Gastrocnemius medialis (tissue), 4 donors: Measurements from ENCODE around the gene SLC1A7. TPM values are rescaled to one million over a fixed set of nuclear protein-coding genes. Genes with fewer than 3 reads are reported as not detected.

Source experiments
- ATAC-seq, 2 donors: fragments of 150-250 bp; one replicate each; pipeline ENCODE4 v1.9.1; 2016
- DNase-seq, 2 donors: peaks; one replicate each; pipeline ENCODE4 v3.0.0-alpha.2; 2019
- H3K27ac ChIP-seq, 4 donors: fragments of 200-600 bp; sonication (generic); 1 replicate in 1 of 4; 2 replicates in 3 of 4; pipeline ENCODE4 v1.5.1; 2016 to 2018; ENCODE audit warnings: mild to moderate bottlenecking in 2 of 4, moderate library complexity in 1 of 4
- H3K27me3 ChIP-seq, 3 donors: fragments of 200-600 bp; sonication (generic) in 2 of 3; 1 replicate in 1 of 3; 2 replicates in 2 of 3; pipeline versions ENCODE4 v1.5.1 to v1.6.0; 2016 to 2019; ENCODE audit warnings: mild to moderate bottlenecking in 1 of 3, moderate library complexity in 1 of 3
- H3K36me3 ChIP-seq, 2 donors: fragments of 200-600 bp; sonication (generic) in 1 of 2; one replicate each; pipeline ENCODE4 v1.5.1; 2017 to 2018
- H3K4me1 ChIP-seq, 2 donors: fragments of 200-600 bp; sonication (generic) in 1 of 2; one replicate each; pipeline ENCODE4 v1.5.1; 2016 to 2017; ENCODE audit warnings: mild to moderate bottlenecking in 2 of 2
- H3K4me3 ChIP-seq, 4 donors: fragments of 200-600 bp; sonication (generic) in 3 of 4; 1 replicate in 1 of 4; 2 replicates in 3 of 4; pipeline ENCODE4 v1.5.1; 2016 to 2019; ENCODE audit warnings: mild to moderate bottlenecking in 2 of 4
- H3K9me3 ChIP-seq, 3 donors: fragments of 200-600 bp; sonication (generic) in 2 of 3; 1 replicate in 1 of 3; 2 replicates in 2 of 3; pipeline ENCODE4 v1.5.1; 2016 to 2019
- CTCF ChIP-seq, 5 experiments: fragments of 450-650 bp in 3 of 5; fragments of 200-600 bp in 2 of 5; sonication (generic) in 2 of 5; IDR thresholded peaks in 4 of 5; conservative IDR thresholded peaks in 1 of 5; 1 replicate in 4 of 5; 2 replicates in 1 of 5; pipeline ENCODE4 v1.5.1; 2016 to 2019; ENCODE audit warnings: antibody characterized with exemption in 5 of 5, mild to moderate bottlenecking in 3 of 5, moderate library complexity in 3 of 5
- POLR2A ChIP-seq, 2 donors: fragments of 450-650 bp; IDR thresholded peaks; one replicate each; pipeline ENCODE4 v1.6.1; 2017; ENCODE audit warnings: antibody characterized with exemption in 2 of 2, mild to moderate bottlenecking in 2 of 2, moderate library complexity in 2 of 2
- in situ Hi-C, 4 donors: fragments of 200-750 bp; cut with MboI; loops; one replicate each; pipeline versions ENCODE4 v1.15.0 to v1.8.0; 2017; ENCODE audit warnings: low sequenced_read_pairs in 4 of 4
- intact Hi-C: fragments of 100-400 bp; cut with DNase I; formaldehyde crosslinking; loops from one replicate; pipeline ENCODE4 v1.15.1; 2023; ENCODE audit warnings: low total_unique reads
- total RNA-seq, 4 donors: library from RNA; depleted of rRNA; stranded (reverse); fragments of >200 nt; gene quantifications; one replicate each; pipeline versions ENCODE4 v1.1.0 to v1.2.3, GENCODE V29; 2016

Gene SLC1A7
- total RNA-seq, 4 donors from 2014 or later = 0.24 to 1.1 (median 0.25) TPM; not detected in 1

- no peak for ATAC-seq
- Histone ChIP-seq H3K27ac (no peak overlapping the region), H3K9me3 (no peaks in the 10 kb centered on the region), H3K27me3 (no peaks in the 10 kb centered on the region), H3K4me3 (no peak overlapping the region), H3K4me1 (no peaks in the 10 kb centered on the region), H3K36me3 (no peaks in the 10 kb centered on the region)
- in situ Hi-C loops (no loop called here), intact Hi-C loops (no loop called here)
- DNase-seq = no peak
- TF ChIP-seq CTCF (IDR thresholded peaks at IDR 0.05 in 4 of 5, conservative IDR thresholded peaks at IDR 0.05 in 1 of 5) = no peak
- no peak for TF ChIP-seq POLR2A (IDR thresholded peaks at IDR 0.05)
Measured at GRCh38 chr1:53093451-53093754, 49.0 kb downstream of the SLC1A7 start.

- no peaks in the 10 kb centered on the region for H3K27me3 ChIP-seq
- no peak overlapping the region for H3K27ac ChIP-seq
- intact Hi-C loops (no loop called here), in situ Hi-C loops (no loop called here)
- no peaks in the 10 kb centered on the region for H3K36me3 ChIP-seq
- no peak for TF ChIP-seq CTCF (IDR thresholded peaks at IDR 0.05 in 4 of 5, conservative IDR thresholded peaks at IDR 0.05 in 1 of 5)
- no peak for TF ChIP-seq POLR2A (IDR thresholded peaks at IDR 0.05)
- H3K9me3 ChIP-seq = no peaks in the 10 kb centered on the region
- H3K4me1 ChIP-seq = no peaks in the 10 kb centered on the region
- H3K4me3 ChIP-seq = no peak overlapping the region
- no peak for ATAC-seq
- DNase-seq = no peak
Measured at GRCh38 chr1:53092659-53093450, 49.6 kb downstream of the SLC1A7 start.

- no peak overlapping the region for H3K27ac ChIP-seq
- in situ Hi-C loops = no loop called here
- ATAC-seq = no peak
Measured at GRCh38 chr1:53091841-53092645, 50.4 kb downstream of the SLC1A7 start.

More at GRCh38 chr1:53091841-53092645, 50.4 kb downstream of the SLC1A7 start:
- Histone ChIP-seq H3K4me1 (no peaks in the 10 kb centered on the region), H3K36me3 (no peaks in the 10 kb centered on the region), H3K4me3 (no peak overlapping the region), H3K27me3 (no peaks in the 10 kb centered on the region), H3K9me3 (no peaks in the 10 kb centered on the region)
- DNase-seq = no peak
- intact Hi-C loops = loop anchor here (2.0 kb wide), 1 partner anchor 63 kb away; no protein-coding TSS in a partner anchor
- TF ChIP-seq POLR2A (IDR thresholded peaks at IDR 0.05) (no peak), CTCF (IDR thresholded peaks at IDR 0.05 in 4 of 5, conservative IDR thresholded peaks at IDR 0.05 in 1 of 5) (no peak)
